ENCODE measurements around the gene COL15A1.

DNA sequence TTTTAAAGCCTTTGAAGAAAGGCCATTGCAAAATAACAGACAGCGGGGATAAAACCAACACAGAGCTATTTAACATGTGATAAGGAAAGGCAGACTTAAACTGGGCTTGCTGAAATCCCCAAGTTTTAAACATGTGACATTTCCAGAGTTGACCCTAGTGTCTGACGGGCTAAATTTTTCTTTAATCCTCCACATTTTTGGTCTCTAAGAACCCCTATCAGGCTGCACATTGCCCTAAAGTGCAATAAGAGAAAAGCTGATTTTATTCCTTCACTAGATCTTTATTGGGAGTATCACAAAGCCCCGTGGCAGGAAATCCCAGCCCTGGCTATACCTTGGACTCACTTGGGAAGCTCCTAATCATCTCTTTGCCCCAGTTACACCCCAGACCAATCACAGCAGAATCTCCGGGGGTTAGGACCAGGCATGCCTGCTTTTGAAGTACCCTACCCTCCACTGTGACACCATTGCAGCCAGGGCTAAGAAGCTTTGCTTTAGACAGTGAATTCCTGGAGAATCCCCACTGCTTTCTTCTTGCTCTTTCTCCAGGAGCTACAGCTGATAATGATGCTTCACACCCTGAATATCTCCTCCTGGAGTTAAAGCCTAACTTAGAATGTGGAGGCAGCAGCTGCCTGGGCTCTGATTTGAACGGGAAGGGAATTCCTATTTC lies 20.1 kb upstream of the COL15A1 start:
- TF ChIP-seq, protein P1, sequence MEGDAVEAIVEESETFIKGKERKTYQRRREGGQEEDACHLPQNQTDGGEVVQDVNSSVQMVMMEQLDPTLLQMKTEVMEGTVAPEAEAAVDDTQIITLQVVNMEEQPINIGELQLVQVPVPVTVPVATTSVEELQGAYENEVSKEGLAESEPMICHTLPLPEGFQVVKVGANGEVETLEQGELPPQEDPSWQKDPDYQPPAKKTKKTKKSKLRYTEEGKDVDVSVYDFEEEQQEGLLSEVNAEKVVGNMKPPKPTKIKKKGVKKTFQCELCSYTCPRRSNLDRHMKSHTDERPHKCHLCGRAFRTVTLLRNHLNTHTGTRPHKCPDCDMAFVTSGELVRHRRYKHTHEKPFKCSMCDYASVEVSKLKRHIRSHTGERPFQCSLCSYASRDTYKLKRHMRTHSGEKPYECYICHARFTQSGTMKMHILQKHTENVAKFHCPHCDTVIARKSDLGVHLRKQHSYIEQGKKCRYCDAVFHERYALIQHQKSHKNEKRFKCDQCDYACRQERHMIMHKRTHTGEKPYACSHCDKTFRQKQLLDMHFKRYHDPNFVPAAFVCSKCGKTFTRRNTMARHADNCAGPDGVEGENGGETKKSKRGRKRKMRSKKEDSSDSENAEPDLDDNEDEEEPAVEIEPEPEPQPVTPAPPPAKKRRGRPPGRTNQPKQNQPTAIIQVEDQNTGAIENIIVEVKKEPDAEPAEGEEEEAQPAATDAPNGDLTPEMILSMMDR (IDR thresholded peaks at IDR 0.05 in 8 of 11, conservative IDR thresholded peaks at IDR 0.05 in 3 of 11) = no peak
- TF ChIP-seq POLR2AphosphoS5 (IDR thresholded peaks at IDR 0.05) = no peak

Measured in spleen (tissue), 7 donors.